NCI-H69 (cell line): Measurements from ENCODE around the gene ALOX5AP.

Experiments used
- DNase-seq: peaks from one replicate; lab custom pipeline; 2025; lab: John Stamatoyannopoulos, UW

The ALOX5AP gene

GRCh38 chr13:30762643-30763042 lies 27.3 kb downstream of the ALOX5AP start:
- no peak for DNase-seq

- DNase-seq = peak; percentile 2
Observed at GRCh38 chr13:30763786-30764413, 28.6 kb downstream of the ALOX5AP start.

GRCh38 chr13:30766231-30766630 lies 30.9 kb downstream of the ALOX5AP start:
- no peak for DNase-seq

GRCh38 chr13:30770929-30771328 lies 35.6 kb downstream of the ALOX5AP start:
- no peak for DNase-seq

GRCh38 chr13:30773561-30773960 lies 38.2 kb downstream of the ALOX5AP start:
- DNase-seq = no peak

- DNase-seq = no peak
Observed at GRCh38 chr13:30774214-30774730, 38.9 kb downstream of the ALOX5AP start.

- no peak for DNase-seq
Observed at GRCh38 chr13:30776661-30777060, 41.3 kb downstream of the ALOX5AP start.

- DNase-seq = no peak
Observed at GRCh38 chr13:30779016-30779415, 43.7 kb downstream of the ALOX5AP start.

- DNase-seq = no peak
Observed at GRCh38 chr13:30779608-30780007, 44.3 kb downstream of the ALOX5AP start.

- DNase-seq = no peak
Observed at GRCh38 chr13:30780338-30780981, 45.1 kb downstream of the ALOX5AP start.

- DNase-seq = no peak
Observed at GRCh38 chr13:30785191-30785850, 50.0 kb downstream of the ALOX5AP start.

GRCh38 chr13:30786648-30787047 lies 51.3 kb downstream of the ALOX5AP start:
- DNase-seq = no peak

GRCh38 chr13:30787738-30788525 lies 52.6 kb downstream of the ALOX5AP start:
- DNase-seq = no peak

GRCh38 chr13:30789166-30789862 lies 54.0 kb downstream of the ALOX5AP start:
- no peak for DNase-seq

GRCh38 chr13:30790592-30790991 lies 55.2 kb downstream of the ALOX5AP start:
- no peak for DNase-seq

GRCh38 chr13:30791354-30792001 lies 56.1 kb downstream of the ALOX5AP start:
- DNase-seq = no peak

GRCh38 chr13:30792285-30793000 lies 57.1 kb downstream of the ALOX5AP start:
- peak; percentile 66 for DNase-seq

- DNase-seq = peak; percentile 41
Observed at GRCh38 chr13:30796132-30796572, 60.8 kb downstream of the ALOX5AP start.

GRCh38 chr13:30796631-30797601 lies 61.6 kb downstream of the ALOX5AP start:
- peak; percentile 62 for DNase-seq
